GM12864 (cell line): ENCODE measurements around the gene MFSD12.

Experiments
- DNase-seq: peaks from one replicate; pipeline ENCODE4 v3.0.0-alpha.2; 2011; ENCODE audit warnings: low read depth
- H3K4me3 ChIP-seq: 2 replicates; pipeline ENCODE4 v1.5.1; 2011; ENCODE audit warnings: mild to moderate bottlenecking, low read depth, low read length, control low read depth
- CTCF ChIP-seq: IDR thresholded peaks from 2 replicates; pipeline ENCODE4 v1.5.1; 2011; ENCODE audit warnings: low read depth, mild to moderate bottlenecking, moderate library complexity, low read length, control low read depth, inconsistent platforms; ENCODE audit errors: missing control alignments

The MFSD12 gene

GRCh38 chr19:3526507-3527237 lies 30.7 kb downstream of the MFSD12 start:
- TF ChIP-seq CTCF, result peak; percentile 16
- no peak overlapping the region for H3K4me3 ChIP-seq
- no peak for DNase-seq

DNA sequence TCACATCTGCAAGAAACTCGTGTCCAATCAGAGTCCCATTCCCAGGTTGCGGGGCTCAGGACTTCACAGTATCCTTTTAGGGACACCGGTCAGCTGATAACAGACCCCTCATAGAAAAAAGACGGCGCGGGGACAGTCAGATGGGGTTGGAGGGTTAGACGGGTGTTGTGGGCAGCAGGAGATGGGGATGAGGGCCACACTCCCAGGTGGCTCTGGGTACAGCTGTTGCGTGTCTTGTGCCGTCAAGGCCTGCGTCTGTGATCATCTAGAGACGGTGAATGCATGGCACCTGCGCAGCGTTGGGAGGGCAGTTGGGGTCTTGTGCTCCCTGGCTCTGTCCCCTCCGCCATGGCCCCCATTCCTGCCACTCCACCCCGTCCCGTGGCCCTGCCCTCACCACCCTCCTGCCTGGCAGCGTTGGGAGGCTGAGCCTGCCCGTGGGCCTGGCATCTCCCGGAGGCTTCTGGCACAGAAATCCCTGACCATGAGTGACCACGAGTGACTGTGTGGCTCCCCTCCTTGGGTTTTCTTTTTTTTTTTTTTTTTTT lies 32.4 kb downstream of the MFSD12 start:
- DNase-seq, result no peak
- no peak overlapping the region for H3K4me3 ChIP-seq
- TF ChIP-seq CTCF, result no peak

- DNase-seq, result no peak
- TF ChIP-seq CTCF, result no peak
Measured at GRCh38 chr19:3524078-3524842, 33.1 kb downstream of the MFSD12 start.

GRCh38 chr19:3523361-3524077 lies 33.9 kb downstream of the MFSD12 start:
- no peak for TF ChIP-seq CTCF
- no peak overlapping the region for H3K4me3 ChIP-seq
- DNase-seq, result no peak

More at GRCh38 chr19:3524078-3524842, 33.1 kb downstream of the MFSD12 start:
- H3K4me3 ChIP-seq, result no peak overlapping the region

- no peak for DNase-seq
- no peak overlapping the region for H3K4me3 ChIP-seq
- no peak for TF ChIP-seq CTCF
Measured at GRCh38 chr19:3522421-3523360, 34.7 kb downstream of the MFSD12 start.

- DNase-seq, result no peak
- no peak overlapping the region for H3K4me3 ChIP-seq
- TF ChIP-seq CTCF, result no peak
Measured at GRCh38 chr19:3521104-3521445, 36.3 kb downstream of the MFSD12 start.
